T-helper 1 cell treated with Interleukin-12 subunit alpha and Interleukin-12 subunit beta and Interleukin-4 antibody, amounts not matched to agents 30 μg/mL and 1 μg/mL, for 36 hours (primary cell): ENCODE measurements around the gene CCDC187.
A peak's percentile ranks its signal among the peaks of the same experiment; 100 is the strongest.
"Not testable (repeated sequence)": the region's sequence is repeated elsewhere in the genome, so short reads cannot be mapped to it uniquely, and the experiment has no call there.

ENCODE experiments used
- H3K27ac Mint-ChIP-seq: one replicate; pipeline ENCODE4 v1.8.0; 2021; ENCODE audit warnings: mild to moderate bottlenecking, mixed read lengths
- H3K27me3 Mint-ChIP-seq: one replicate; pipeline ENCODE4 v1.8.0; 2021; ENCODE audit warnings: low read depth, mixed read lengths
- H3K36me3 Mint-ChIP-seq: one replicate; pipeline ENCODE4 v1.8.0; 2021; ENCODE audit warnings: low read depth, mixed read lengths
- H3K4me1 Mint-ChIP-seq: one replicate; pipeline ENCODE4 v1.8.0; 2021; ENCODE audit warnings: low read depth, mixed read lengths
- H3K4me3 Mint-ChIP-seq: one replicate; pipeline ENCODE4 v1.8.0; 2021; ENCODE audit warnings: mild to moderate bottlenecking, moderate library complexity, mixed read lengths
- H3K9me3 Mint-ChIP-seq: one replicate; pipeline ENCODE4 v1.8.0; 2021; ENCODE audit warnings: mixed read lengths

Gene CCDC187

GRCh38 chr9:136274786-136275654 is 28.9 kb downstream of the CCDC187 start:
- Mint-ChIP-seq H3K36me3 (no peaks in the 10 kb centered on the region), H3K27me3 (no peaks in the 10 kb centered on the region), H3K4me1 (no peaks in the 10 kb centered on the region), H3K4me3 (no peak overlapping the region), H3K9me3 (no peaks in the 10 kb centered on the region), H3K27ac (no peak overlapping the region)

GRCh38 chr9:136273921-136274785 is 29.7 kb downstream of the CCDC187 start:
- no peaks in the 10 kb centered on the region for H3K9me3 Mint-ChIP-seq
- peaks cover under 1% of the 10 kb centered on the region for H3K27me3 Mint-ChIP-seq
- H3K4me3 Mint-ChIP-seq: no peak overlapping the region
- no peak overlapping the region for H3K27ac Mint-ChIP-seq
- no peaks in the 10 kb centered on the region for H3K4me1 Mint-ChIP-seq
- no peaks in the 10 kb centered on the region for H3K36me3 Mint-ChIP-seq

GRCh38 chr9:136273244-136273865 is 30.5 kb downstream of the CCDC187 start:
- no peaks in the 10 kb centered on the region for H3K4me1 Mint-ChIP-seq
- H3K27me3 Mint-ChIP-seq: peaks cover 7% of the 10 kb centered on the region
- H3K9me3 Mint-ChIP-seq: no peaks in the 10 kb centered on the region
- no peak overlapping the region for H3K4me3 Mint-ChIP-seq
- H3K27ac Mint-ChIP-seq: no peak overlapping the region
- no peaks in the 10 kb centered on the region for H3K36me3 Mint-ChIP-seq

- Mint-ChIP-seq H3K4me1 (no peaks in the 10 kb centered on the region), H3K27ac (no peak overlapping the region), H3K9me3 (no peaks in the 10 kb centered on the region), H3K27me3 (peaks cover 7% of the 10 kb centered on the region), H3K36me3 (no peaks in the 10 kb centered on the region), H3K4me3 (no peak overlapping the region)
Measured at GRCh38 chr9:136270173-136270705, 33.7 kb downstream of the CCDC187 start.

- H3K27me3 Mint-ChIP-seq: peaks cover 7% of the 10 kb centered on the region
- H3K9me3 Mint-ChIP-seq: no peaks in the 10 kb centered on the region
- no peak overlapping the region for H3K4me3 Mint-ChIP-seq
- H3K27ac Mint-ChIP-seq: no peak overlapping the region
- no peaks in the 10 kb centered on the region for H3K4me1 Mint-ChIP-seq
- no peaks in the 10 kb centered on the region for H3K36me3 Mint-ChIP-seq
Measured at GRCh38 chr9:136268735-136269134, 35.2 kb downstream of the CCDC187 start.

GRCh38 chr9:136268318-136268717 is 35.6 kb downstream of the CCDC187 start:
- Mint-ChIP-seq H3K4me1 (no peaks in the 10 kb centered on the region), H3K27me3 (peaks cover 7% of the 10 kb centered on the region), H3K9me3 (no peaks in the 10 kb centered on the region), H3K4me3 (peak overlapping the region; percentile 72), H3K27ac (no peak overlapping the region), H3K36me3 (no peaks in the 10 kb centered on the region)

- H3K9me3 Mint-ChIP-seq: no peaks in the 10 kb centered on the region
- peaks cover 7% of the 10 kb centered on the region for H3K27me3 Mint-ChIP-seq
- H3K4me1 Mint-ChIP-seq: no peaks in the 10 kb centered on the region
- H3K4me3 Mint-ChIP-seq: peak overlapping the region; percentile 72
- peak overlapping the region; percentile 75 for H3K27ac Mint-ChIP-seq
- no peaks in the 10 kb centered on the region for H3K36me3 Mint-ChIP-seq
Measured at GRCh38 chr9:136267261-136268111, 36.4 kb downstream of the CCDC187 start.

- peak overlapping the region; percentile 71 for H3K4me3 Mint-ChIP-seq
- H3K9me3 Mint-ChIP-seq, H3K4me1 Mint-ChIP-seq, H3K36me3 Mint-ChIP-seq, H3K27me3 Mint-ChIP-seq: not testable (repeated sequence)
- peak overlapping the region; percentile 75 for H3K27ac Mint-ChIP-seq
Measured at GRCh38 chr9:136266641-136267040, 37.3 kb downstream of the CCDC187 start.

- H3K27ac Mint-ChIP-seq: no peak overlapping the region
- H3K4me3 Mint-ChIP-seq: no peak overlapping the region
- H3K36me3 Mint-ChIP-seq: no peaks in the 10 kb centered on the region
- H3K27me3 Mint-ChIP-seq: peaks cover 7% of the 10 kb centered on the region
- no peaks in the 10 kb centered on the region for H3K4me1 Mint-ChIP-seq
- H3K9me3 Mint-ChIP-seq: no peaks in the 10 kb centered on the region
Measured at GRCh38 chr9:136265561-136266355, 38.1 kb downstream of the CCDC187 start.

- Mint-ChIP-seq H3K9me3 (no peaks in the 10 kb centered on the region), H3K27ac (no peak overlapping the region), H3K4me3 (no peak overlapping the region), H3K27me3 (peaks cover 7% of the 10 kb centered on the region), H3K36me3 (no peaks in the 10 kb centered on the region), H3K4me1 (no peaks in the 10 kb centered on the region)
Measured at GRCh38 chr9:136264441-136265405, 39.2 kb downstream of the CCDC187 start.

- Mint-ChIP-seq H3K4me3 (no peak overlapping the region), H3K36me3 (no peaks in the 10 kb centered on the region), H3K27ac (no peak overlapping the region), H3K9me3 (no peaks in the 10 kb centered on the region), H3K27me3 (peaks cover 5% of the 10 kb centered on the region), H3K4me1 (no peaks in the 10 kb centered on the region)
Measured at GRCh38 chr9:136264031-136264430, 39.9 kb downstream of the CCDC187 start.

- Mint-ChIP-seq H3K36me3 (no peaks in the 10 kb centered on the region), H3K9me3 (no peaks in the 10 kb centered on the region), H3K4me3 (no peak overlapping the region), H3K27ac (no peak overlapping the region), H3K27me3 (no peaks in the 10 kb centered on the region), H3K4me1 (no peaks in the 10 kb centered on the region)
Measured at GRCh38 chr9:136262671-136263178, 41.2 kb downstream of the CCDC187 start.
